DND-41 (cell line): Measurements from ENCODE around the gene PLXNA3.

Source experiments
- EZH2 ChIP-seq: IDR thresholded peaks from 3 replicates; pipeline ENCODE4 v1.6.1; 2012; ENCODE audit warnings: borderline replicate concordance, low read depth, mild to moderate bottlenecking, moderate library complexity, low read length, inconsistent platforms; ENCODE audit not compliant: severe bottlenecking
- TF ChIP-seq, protein P1 (sequence below): IDR thresholded peaks from 2 replicates; pipeline ENCODE4 v1.5.1; 2012; ENCODE audit warnings: borderline replicate concordance, low read length, moderate library complexity, mild to moderate bottlenecking; ENCODE audit not compliant: poor library complexity, severe bottlenecking; ENCODE audit errors: extremely low read depth

GRCh38 chrX:154466036-154466435, 8.0 kb downstream of the PLXNA3 start:
- TF ChIP-seq, protein P1, sequence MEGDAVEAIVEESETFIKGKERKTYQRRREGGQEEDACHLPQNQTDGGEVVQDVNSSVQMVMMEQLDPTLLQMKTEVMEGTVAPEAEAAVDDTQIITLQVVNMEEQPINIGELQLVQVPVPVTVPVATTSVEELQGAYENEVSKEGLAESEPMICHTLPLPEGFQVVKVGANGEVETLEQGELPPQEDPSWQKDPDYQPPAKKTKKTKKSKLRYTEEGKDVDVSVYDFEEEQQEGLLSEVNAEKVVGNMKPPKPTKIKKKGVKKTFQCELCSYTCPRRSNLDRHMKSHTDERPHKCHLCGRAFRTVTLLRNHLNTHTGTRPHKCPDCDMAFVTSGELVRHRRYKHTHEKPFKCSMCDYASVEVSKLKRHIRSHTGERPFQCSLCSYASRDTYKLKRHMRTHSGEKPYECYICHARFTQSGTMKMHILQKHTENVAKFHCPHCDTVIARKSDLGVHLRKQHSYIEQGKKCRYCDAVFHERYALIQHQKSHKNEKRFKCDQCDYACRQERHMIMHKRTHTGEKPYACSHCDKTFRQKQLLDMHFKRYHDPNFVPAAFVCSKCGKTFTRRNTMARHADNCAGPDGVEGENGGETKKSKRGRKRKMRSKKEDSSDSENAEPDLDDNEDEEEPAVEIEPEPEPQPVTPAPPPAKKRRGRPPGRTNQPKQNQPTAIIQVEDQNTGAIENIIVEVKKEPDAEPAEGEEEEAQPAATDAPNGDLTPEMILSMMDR: no peak
- no peak for TF ChIP-seq EZH2
